Measurements from ENCODE around the gene GRID2. TPM values are rescaled to one million over a fixed set of nuclear protein-coding genes. Genes with fewer than 3 reads are reported as not detected.
A peak's percentile ranks its signal among the peaks of the same experiment; 100 is the strongest.

Gene GRID2
- total and polyA plus RNA-seq, 12 donors, result 0.55 to 4.0 (median 2.0) TPM

GRCh38 chr4:93221771-93222170 is 918.0 kb downstream of the GRID2 start:
- H3K36me3 ChIP-seq (replicated peaks in 1 of 2), result no peaks in the 10 kb centered on the region
- no peaks in the 10 kb centered on the region for H3K9me3 ChIP-seq (replicated peaks in 1 of 3)
- H3K4me3 ChIP-seq, result no peak overlapping the region
- TF ChIP-seq, protein P1, sequence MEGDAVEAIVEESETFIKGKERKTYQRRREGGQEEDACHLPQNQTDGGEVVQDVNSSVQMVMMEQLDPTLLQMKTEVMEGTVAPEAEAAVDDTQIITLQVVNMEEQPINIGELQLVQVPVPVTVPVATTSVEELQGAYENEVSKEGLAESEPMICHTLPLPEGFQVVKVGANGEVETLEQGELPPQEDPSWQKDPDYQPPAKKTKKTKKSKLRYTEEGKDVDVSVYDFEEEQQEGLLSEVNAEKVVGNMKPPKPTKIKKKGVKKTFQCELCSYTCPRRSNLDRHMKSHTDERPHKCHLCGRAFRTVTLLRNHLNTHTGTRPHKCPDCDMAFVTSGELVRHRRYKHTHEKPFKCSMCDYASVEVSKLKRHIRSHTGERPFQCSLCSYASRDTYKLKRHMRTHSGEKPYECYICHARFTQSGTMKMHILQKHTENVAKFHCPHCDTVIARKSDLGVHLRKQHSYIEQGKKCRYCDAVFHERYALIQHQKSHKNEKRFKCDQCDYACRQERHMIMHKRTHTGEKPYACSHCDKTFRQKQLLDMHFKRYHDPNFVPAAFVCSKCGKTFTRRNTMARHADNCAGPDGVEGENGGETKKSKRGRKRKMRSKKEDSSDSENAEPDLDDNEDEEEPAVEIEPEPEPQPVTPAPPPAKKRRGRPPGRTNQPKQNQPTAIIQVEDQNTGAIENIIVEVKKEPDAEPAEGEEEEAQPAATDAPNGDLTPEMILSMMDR (IDR thresholded peaks at IDR 0.05), result no peak
- TF ChIP-seq POLR2A (IDR thresholded peaks at IDR 0.05), result no peak
- intact Hi-C loops (cut with DNase I), result no loop called here
- no peak for DNase-seq
- WGBS, 4 donors, result 85 to 93% (median 86%) methylated on average over 8 of the region's 8 CpGs
- no peak overlapping the region for H3K27ac ChIP-seq
- no peaks in the 10 kb centered on the region for H3K27me3 ChIP-seq
- no peaks in the 10 kb centered on the region for H3K4me1 ChIP-seq (replicated peaks in 1 of 2)

DNA sequence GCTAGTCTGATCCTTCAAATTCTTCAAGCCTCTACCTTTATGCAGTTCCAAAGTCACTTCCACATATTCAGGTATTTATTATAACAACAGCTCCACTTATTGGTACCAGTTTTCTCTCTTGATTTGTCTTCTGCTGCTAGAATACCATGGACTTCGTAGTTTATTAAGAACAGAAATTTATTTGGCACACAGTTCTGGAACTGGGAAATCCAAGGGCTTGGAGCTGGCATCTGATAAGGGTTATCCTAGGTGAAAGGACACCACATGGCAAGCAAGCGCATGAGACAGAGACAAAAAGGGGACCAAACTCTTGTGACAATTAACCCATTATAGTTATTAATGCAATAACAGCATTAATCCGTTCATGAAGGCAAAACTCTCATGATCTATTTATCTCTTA is 924.3 kb downstream of the GRID2 start:
- Histone ChIP-seq H3K4me1 (replicated peaks in 1 of 2) (no peaks in the 10 kb centered on the region), H3K36me3 (replicated peaks in 1 of 2) (no peaks in the 10 kb centered on the region), H3K27me3 (no peaks in the 10 kb centered on the region), H3K27ac (no peak overlapping the region), H3K4me3 (no peak overlapping the region), H3K9me3 (replicated peaks in 1 of 3) (no peaks in the 10 kb centered on the region)
- intact Hi-C loops (cut with DNase I), result no loop called here
- peak in 1 of 7 donors; percentile 1 for DNase-seq
- TF ChIP-seq POLR2A (IDR thresholded peaks at IDR 0.05), result no peak
- TF ChIP-seq, protein P1 (IDR thresholded peaks at IDR 0.05), result no peak
- WGBS, 4 donors, result 42 to 53% (median 49%) methylated on average over 3 of the region's 3 CpGs

DNA sequence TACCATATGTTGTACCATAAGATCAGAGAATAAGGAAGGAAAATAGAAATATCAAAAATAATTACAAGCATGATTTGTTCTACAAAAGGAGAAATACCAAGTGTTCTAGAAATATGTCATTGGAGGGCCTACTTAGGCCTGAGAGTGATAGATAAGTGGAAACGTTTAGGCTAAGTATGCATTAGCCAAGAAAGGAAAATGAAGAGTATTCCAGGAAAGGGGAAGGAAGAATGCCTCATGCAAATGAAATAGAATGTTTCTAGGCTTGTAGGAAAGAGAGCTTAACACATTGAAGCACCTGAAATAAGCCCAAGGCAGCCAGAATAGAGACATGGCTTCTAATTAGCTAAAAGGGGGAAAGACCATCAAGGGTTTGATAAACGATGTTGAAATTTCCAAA is 929.1 kb downstream of the GRID2 start:
- TF ChIP-seq POLR2A (IDR thresholded peaks at IDR 0.05), result no peak
- TF ChIP-seq, protein P1 (IDR thresholded peaks at IDR 0.05), result no peak
- intact Hi-C loops (cut with DNase I), result no loop called here
- WGBS, 4 donors, result 66 to 90% (median 79%) methylated on average over 2 of the region's 2 CpGs

DNA sequence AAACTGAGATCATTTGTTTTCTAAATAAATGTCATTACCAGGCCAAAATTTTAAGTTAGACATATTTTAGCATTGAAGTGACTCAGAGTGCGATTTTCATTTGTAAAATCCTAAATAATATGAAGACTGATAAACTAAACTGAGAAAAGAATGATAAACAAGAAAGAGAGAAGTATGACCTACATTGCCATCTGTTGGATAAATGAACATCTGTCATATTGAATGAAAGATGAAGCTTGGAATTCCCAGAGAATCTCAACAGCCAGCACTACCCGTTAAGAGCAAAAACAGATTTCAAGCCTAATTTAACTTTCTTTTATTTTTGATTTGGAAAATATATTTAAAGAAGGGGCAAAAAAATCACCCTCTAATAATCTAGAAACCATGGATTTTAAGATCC is 933.8 kb downstream of the GRID2 start:
- no peaks in the 10 kb centered on the region for H3K4me1 ChIP-seq (replicated peaks in 1 of 2)
- H3K36me3 ChIP-seq (replicated peaks in 1 of 2), result no peaks in the 10 kb centered on the region
- H3K9me3 ChIP-seq (replicated peaks in 1 of 3), result no peaks in the 10 kb centered on the region
- 66 to 76% (median 68%) methylated on average over 2 of the region's 2 CpGs for WGBS, 4 donors
- TF ChIP-seq, protein P1 (IDR thresholded peaks at IDR 0.05), result no peak
- TF ChIP-seq POLR2A (IDR thresholded peaks at IDR 0.05), result no peak
- intact Hi-C loops (cut with DNase I), result no loop called here
- H3K27ac ChIP-seq, result no peak overlapping the region
- H3K27me3 ChIP-seq, result no peaks in the 10 kb centered on the region
- H3K4me3 ChIP-seq, result no peak overlapping the region
- DNase-seq, result no peak

More for the DNA sequence above, 929.1 kb downstream of the GRID2 start:
- no peaks in the 10 kb centered on the region for H3K27me3 ChIP-seq
- H3K4me3 ChIP-seq, result no peak overlapping the region
- no peak overlapping the region for H3K27ac ChIP-seq
- no peaks in the 10 kb centered on the region for H3K9me3 ChIP-seq (replicated peaks in 1 of 3)
- H3K4me1 ChIP-seq (replicated peaks in 1 of 2), result no peaks in the 10 kb centered on the region
- no peak for DNase-seq
- no peaks in the 10 kb centered on the region for H3K36me3 ChIP-seq (replicated peaks in 1 of 2)
